Germinal center (tissue), 1 donor: ENCODE results near the gene ASS1.
"Not testable (repeated sequence)": the region's sequence is repeated elsewhere in the genome, so short reads cannot be mapped to it uniquely, and the experiment has no call there.

Experiments
- DNase-seq: peaks from one replicate; pipeline ENCODE4 v3.0.0; 2012; ENCODE audit warnings: mixed read lengths, low spot score

The ASS1 gene

DNA sequence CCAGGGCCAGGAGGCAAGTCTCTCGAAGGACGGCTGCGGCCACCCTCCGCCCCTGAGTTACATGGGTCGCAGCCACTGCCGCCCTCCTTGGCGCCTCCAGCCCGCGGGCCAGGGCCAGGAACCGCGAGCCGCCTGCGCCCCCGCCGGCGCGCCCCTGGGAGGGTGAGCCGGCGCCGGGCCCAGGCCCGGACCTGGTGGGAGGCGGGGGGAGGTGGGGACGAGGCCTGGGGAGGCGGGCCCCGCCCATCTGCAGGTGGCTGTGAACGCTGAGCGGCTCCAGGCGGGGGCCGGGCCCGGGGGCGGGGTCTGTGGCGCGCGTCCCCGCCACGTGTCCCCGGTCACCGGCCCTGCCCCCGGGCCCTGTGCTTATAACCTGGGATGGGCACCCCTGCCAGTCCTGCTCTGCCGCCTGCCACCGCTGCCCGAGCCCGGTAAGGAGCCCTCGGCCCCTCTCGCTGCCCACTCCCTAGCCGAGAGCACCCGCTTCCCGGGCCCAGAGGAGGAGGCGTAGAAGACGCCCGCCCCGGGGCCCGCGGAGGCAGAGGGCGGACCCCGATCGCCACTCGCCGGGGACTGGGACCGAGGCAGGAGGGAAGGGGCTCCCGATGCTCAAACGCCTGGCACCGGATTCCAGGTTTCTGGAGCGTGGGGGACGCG is at the start of gene ASS1:
Gene ASS1, plus strand, starts transcription at position 397 of the 657 bp plus-strand sequence. CDS start 7,268 bp downstream, outside the sequence.
- DNase-seq: peak; percentile 58

GRCh38 chr9:130395810-130396435 is 48.8 kb upstream of the ASS1 start:
- no peak for DNase-seq

DNA sequence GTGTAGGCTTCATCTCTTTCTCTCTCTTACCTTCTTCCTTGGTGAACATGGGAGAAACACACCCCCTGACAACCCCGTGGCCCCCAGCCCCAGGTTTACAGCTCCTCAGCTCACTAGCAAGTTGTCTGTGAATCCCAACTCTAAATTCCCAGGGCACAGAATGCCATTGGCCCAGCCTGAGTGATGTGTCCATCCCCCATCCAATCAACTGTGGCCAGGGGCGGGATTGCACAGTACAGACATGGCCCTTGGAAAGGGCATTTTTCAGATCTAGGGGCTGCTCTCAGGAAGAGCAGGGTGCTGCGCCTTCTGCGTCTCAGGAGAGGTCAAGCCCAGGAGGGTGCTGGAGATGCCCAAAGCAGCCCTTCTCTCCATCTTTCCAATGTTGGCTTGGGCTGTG is 48.2 kb upstream of the ASS1 start:
- DNase-seq: no peak

- no peak for DNase-seq
These were observed 46.1 kb upstream of the ASS1 start for GRCh38 chr9:130398487-130399240.

- DNase-seq: no peak
These were observed 45.0 kb upstream of the ASS1 start for GRCh38 chr9:130399768-130400167.

DNA sequence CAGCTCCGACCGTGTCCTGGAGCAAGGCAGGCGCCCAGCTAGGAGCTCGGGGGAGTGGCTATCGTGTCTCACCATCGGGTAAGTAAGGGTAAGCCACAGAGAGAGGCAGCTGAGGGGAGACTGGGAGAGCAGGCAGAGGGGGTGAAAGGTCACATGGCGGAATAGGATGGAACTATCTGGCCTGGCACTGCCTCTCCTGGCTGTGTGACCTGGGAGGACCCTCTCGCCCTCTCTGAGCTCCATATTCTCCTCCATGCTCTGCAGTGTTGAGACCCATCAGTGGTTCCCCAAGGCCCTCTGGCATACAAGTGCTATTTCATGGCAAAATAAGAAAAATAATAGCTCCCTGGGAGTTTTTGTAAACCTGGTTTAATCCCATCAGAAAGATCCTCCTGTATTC is 43.9 kb upstream of the ASS1 start:
- no peak for DNase-seq

DNA sequence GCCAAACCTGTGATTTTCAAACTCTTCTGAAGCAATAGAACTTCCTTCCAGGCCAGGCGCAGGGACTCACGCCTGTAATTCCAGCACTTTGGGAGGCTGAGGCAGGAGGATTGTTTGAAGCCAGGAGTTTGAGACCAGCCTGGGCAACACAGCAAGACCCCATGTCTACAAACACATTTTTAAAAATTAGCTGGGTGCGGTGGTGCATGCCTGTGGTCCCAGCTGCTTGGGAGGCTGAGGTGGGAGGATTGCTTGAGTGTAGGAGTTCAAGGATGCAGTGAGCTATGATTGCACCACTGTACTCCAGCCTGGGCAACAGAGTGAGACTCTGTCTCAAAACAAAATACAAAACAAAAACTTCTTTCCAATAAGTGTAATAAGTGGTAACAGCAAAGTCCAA is 43.0 kb upstream of the ASS1 start:
- DNase-seq: not testable (repeated sequence)

GRCh38 chr9:130402243-130402642 is 42.5 kb upstream of the ASS1 start:
- no peak for DNase-seq

DNA sequence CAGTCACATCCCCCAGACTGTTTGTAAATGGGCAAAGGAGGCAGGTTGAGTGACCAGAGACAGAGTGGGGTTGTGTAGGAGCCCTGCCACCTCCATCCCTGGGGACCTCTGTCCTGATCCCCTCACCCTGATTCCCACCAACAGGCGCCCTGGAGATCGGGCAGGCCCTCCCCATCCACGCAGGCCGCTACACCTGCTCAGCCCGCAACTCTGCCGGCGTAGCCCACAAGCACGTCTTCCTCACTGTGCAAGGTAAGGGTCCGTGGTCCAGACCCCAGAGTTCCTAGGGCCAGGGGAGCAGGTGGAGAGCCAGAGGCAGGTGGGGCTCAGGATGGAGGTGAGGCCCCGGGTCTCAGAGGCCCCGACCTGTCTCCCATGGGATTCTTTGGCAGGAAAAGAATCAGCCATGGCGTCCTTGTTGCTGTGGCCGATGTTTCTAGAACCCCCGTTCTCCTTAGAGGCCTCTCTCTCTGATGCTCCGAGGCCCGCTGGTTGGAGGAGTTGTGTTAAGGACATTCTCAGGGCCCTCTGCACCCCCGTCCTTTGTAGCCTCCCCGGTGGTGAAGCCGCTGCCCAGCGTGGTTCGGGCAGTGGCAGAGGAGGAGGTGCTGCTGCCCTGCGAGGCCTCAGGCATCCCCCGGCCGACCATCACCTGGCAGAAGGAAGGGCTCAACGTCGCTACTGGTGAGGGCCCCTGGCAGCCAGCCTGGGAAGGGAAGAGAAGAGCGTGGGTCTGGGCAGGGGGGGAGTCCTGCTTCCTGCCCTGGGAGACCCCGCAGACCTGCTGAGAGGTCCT is 41.9 kb upstream of the ASS1 start:
- no peak for DNase-seq

DNA sequence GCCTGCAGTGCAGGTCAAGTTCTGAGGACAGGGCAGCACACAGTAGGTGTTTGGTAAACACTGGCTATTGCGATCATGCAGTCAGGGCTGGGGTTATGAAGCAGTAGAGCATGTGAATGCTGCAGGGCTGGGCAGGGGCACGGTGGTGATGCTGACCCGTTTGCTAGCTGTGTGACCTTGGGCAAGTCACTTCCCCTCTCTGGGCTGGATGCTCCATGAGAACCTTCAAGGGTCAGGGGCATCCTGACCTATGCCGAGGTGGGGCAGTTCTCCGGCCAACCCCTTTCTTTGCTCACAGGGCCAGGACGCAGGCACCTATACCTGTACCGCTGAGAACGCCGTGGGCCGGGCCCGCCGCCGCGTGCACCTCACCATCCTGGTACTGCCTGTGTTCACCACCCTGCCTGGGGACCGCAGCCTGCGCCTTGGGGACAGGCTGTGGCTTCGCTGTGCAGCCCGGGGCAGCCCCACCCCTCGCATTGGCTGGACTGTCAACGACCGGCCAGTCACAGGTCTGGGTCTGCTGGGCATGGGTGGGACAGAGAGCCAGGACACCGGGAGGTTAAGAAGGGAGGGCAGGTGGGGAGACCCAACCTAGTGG is 39.0 kb upstream of the ASS1 start:
- DNase-seq: no peak

DNA sequence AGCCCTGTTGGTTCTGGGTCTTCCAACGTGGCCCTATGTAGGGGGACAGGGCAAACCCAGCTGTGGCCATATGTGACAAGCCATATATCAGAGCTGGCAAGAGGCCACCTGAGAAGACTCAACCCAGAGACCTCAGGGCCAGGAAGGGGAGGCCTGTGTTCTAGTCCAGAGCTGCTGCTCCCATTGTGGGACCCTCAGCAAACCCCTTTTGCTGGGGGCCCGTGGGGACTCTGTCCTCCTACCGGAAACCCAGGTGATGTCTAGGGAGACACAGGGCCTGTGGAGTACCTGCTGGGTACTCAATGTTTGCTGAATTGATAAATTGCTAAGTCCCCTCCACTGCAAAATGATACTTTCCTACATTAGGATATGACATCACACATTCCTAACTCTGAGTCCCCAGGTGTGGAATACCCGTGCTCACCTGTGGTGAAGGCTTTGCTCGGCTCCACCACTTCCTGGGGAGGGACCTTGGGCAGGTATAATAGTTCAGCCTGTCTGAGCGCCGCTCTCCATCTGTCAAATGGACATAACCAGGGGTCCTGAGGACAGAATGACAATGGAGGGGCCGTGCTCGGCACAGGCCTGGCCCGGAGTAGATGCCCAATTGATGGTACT is 38.4 kb upstream of the ASS1 start:
- DNase-seq: no peak

GRCh38 chr9:130407916-130408663 is 36.7 kb upstream of the ASS1 start:
- no peak for DNase-seq

GRCh38 chr9:130408669-130409068 is 36.1 kb upstream of the ASS1 start:
- DNase-seq: no peak

GRCh38 chr9:130409246-130409645 is 35.5 kb upstream of the ASS1 start:
- no peak for DNase-seq

DNA sequence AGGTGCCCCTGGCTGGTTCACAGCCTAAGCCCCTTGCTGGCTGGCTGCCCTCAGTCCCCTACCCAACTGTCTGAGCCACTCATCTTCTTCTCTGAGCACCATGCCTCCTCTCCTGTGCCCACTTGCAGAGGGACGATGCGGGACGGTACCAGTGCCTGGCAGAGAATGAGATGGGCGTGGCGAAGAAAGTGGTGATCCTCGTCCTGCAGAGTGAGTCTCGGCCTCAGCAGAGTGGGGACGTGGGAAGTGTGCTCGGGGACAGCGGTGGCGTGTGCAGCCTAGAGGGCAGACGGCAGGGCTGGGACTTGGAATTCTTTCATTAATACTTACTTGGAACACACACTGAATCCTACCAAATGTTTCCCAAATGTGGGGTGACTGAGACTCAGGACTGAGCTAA is 34.3 kb upstream of the ASS1 start:
- DNase-seq: no peak

DNA sequence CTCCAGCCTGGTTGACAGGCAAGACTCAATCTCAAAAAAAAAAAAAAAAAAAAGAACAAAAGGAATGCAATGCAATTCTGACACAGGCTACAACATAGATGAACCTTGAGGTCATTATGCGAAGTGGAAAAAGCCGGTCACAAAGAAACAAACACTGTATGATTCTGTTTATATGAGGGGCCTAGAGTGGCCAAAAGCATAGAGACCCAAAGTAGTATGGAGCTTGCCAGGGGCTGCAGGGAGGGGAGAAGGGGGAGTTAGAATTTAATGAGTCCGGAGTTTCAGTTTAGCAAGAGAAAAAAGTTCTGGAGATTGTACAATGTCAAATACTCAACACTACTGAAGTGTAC is 33.2 kb upstream of the ASS1 start:
- no peak for DNase-seq

GRCh38 chr9:130414081-130414731 is 30.6 kb upstream of the ASS1 start:
- DNase-seq: no peak

GRCh38 chr9:130414910-130415746 is 29.6 kb upstream of the ASS1 start:
- DNase-seq: no peak

DNA sequence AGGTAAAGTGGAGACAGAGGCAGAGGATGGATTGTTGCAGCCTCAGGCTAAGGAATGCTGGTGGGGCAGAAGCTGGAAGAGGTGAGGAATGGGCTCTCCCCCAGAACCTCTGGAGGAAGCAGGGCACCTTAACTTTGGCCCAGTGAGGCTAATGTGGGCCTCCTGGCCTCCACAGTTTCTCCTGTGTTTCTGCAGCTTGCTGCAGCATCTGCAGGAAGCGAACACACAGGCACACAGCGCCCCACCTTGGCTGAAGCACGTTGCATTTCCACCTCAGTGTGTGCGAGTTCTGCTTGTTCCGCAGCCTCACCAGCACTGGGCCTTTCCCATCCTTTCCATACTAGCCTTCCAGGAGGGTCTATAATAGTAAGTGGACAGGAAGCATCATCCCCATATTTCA is 27.2 kb upstream of the ASS1 start:
- DNase-seq: no peak

GRCh38 chr9:130418776-130419175 is 26.0 kb upstream of the ASS1 start:
- DNase-seq: no peak
